Astrocyte of the cerebellum (primary cell): ENCODE data around the gene WWC2.

Source experiments
- DNase-seq: peaks from one replicate; pipeline ENCODE4 v3.0.0-alpha.2; 2011; ENCODE audit warnings: low read depth
- H3K4me3 ChIP-seq: 2 replicates; pipeline ENCODE4 v1.5.1; 2011; ENCODE audit warnings: mild to moderate bottlenecking, low read depth, low read length, moderate library complexity
- CTCF ChIP-seq: IDR thresholded peaks from 2 replicates; pipeline ENCODE4 v1.5.1; 2012; ENCODE audit warnings: low read length, low read depth, moderate library complexity, mild to moderate bottlenecking; ENCODE audit errors: missing control alignments
- in situ Hi-C: cut with HindIII; loops from 2 replicates; pipeline ENCODE4 v1.10.0; 2017; ENCODE audit warnings: low sequenced_read_pairs

The WWC2 gene

DNA sequence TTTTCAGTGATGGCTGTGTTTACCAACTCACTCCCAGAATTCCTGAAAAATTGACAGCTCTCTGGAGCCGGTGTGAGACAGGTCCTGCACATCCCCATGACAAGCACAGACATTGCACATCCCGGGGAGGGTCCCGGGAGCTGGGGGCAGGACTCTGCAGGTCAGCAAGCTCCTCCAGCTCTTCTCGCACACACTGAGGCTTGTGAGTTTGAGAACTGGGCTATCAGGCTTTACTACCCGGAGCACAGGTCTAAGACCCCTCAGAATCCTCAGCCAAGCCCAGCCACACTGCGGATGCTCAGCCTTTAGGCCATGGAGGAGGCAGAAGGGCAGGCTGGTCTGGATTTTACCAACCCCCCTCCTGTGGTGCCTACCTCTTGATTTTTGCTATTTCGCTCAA, 228.8 kb downstream of the WWC2 start:
- DNase-seq: no peak
- in situ Hi-C loops: no loop called here
- no peak overlapping the region for H3K4me3 ChIP-seq
- no peak for TF ChIP-seq CTCF

DNA sequence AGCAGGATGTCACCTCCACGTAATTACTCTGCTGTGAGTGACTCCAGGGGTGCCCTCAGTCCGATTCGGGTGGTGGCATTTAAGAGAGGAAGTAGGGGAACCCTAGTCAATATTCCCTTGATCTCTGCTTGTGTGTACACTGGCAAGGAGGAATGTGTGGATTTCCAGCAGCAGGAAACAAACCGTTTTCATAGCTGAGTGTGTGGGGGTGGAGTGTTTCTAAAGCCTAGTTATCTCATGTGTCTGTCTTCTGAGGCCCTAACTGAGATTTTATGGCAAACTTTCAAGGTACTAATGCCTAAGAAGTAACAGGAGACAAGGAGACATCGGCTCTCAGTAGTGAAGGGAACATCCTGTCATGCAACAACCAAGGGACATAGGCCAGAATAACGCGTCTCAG, 229.8 kb downstream of the WWC2 start:
- DNase-seq: no peak
- H3K4me3 ChIP-seq: no peak overlapping the region
- no peak for TF ChIP-seq CTCF
- in situ Hi-C loops: no loop called here

- no peak for TF ChIP-seq CTCF
- no peak for DNase-seq
- in situ Hi-C loops: no loop called here
- no peak overlapping the region for H3K4me3 ChIP-seq
Measured at GRCh38 chr4:183329244-183329643, 230.2 kb downstream of the WWC2 start.

DNA sequence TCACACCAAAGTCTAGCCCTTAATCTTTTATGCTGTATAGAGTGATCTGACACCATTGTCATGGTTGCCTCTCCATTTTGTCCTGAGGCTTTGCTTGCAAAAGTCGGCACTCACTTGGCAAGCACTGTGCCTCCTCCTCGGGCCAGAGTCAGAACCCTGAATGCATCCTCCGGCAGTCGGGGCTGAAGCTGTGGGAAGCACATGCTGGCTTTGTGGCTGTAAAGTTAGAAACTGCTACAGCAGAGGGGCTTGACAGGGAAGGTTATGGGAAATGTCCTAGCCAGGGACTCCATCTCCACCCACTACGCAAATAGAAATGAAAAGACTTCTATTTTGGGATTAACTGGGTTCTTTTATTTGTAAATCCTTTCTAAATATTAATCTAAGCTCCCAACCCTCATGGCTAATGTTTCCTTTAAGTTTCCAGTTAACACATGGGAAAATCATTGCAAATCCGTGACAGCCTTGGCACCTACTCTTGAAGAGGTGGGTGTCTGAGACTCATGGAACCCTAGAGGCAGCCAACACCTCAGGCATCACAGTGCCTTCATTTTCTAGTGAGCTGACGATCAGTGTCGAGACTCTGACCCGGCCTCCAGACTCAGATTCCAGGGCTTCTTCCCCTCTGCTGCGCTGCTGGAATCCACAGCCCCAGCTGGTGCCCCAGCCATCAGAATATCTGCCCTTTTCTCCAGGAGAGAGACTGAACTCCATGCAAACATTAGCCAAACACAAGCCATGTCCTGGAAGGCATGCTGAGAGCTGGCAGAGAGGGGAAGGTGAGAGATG, 231.1 kb downstream of the WWC2 start:
- no peak for TF ChIP-seq CTCF
- DNase-seq: no peak
- no peak overlapping the region for H3K4me3 ChIP-seq
- in situ Hi-C loops: no loop called here

GRCh38 chr4:183330841-183331240, 231.8 kb downstream of the WWC2 start:
- DNase-seq: no peak
- no peak for TF ChIP-seq CTCF
- no peak overlapping the region for H3K4me3 ChIP-seq
- in situ Hi-C loops: no loop called here

DNA sequence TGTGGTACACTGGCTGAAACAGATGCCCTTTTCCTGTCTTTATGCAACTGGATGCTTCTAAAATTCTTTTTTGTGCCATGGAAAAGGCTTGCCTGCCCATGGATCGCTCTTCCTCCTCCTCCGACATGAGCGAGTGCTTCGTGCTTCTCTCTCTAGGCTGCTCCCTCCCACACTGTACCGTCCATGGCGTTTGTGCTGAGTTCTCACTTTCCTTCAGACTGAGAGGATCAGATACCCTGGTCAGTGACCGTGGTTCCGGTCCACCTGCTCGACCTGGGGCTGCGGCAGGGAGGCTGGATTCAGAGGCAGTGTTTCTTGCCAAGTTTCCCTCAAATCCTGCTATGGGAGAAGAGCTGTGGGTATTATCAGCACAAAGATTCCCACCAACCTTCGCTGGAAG, 233.4 kb downstream of the WWC2 start:
- no peak overlapping the region for H3K4me3 ChIP-seq
- no peak for DNase-seq
- no peak for TF ChIP-seq CTCF
- in situ Hi-C loops: no loop called here
